ENCODE data around the gene CDK13.

- TF ChIP-seq, protein P1, sequence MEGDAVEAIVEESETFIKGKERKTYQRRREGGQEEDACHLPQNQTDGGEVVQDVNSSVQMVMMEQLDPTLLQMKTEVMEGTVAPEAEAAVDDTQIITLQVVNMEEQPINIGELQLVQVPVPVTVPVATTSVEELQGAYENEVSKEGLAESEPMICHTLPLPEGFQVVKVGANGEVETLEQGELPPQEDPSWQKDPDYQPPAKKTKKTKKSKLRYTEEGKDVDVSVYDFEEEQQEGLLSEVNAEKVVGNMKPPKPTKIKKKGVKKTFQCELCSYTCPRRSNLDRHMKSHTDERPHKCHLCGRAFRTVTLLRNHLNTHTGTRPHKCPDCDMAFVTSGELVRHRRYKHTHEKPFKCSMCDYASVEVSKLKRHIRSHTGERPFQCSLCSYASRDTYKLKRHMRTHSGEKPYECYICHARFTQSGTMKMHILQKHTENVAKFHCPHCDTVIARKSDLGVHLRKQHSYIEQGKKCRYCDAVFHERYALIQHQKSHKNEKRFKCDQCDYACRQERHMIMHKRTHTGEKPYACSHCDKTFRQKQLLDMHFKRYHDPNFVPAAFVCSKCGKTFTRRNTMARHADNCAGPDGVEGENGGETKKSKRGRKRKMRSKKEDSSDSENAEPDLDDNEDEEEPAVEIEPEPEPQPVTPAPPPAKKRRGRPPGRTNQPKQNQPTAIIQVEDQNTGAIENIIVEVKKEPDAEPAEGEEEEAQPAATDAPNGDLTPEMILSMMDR (IDR thresholded peaks at IDR 0.05; ENCODE audit: insufficient read depth, low read length), result no peak
- no peak for TF ChIP-seq POLR2AphosphoS5 (IDR thresholded peaks at IDR 0.05; ENCODE audit: low read depth)
- TF ChIP-seq SPI1 (IDR thresholded peaks at IDR 0.05; ENCODE audit: borderline replicate concordance, low read depth), result no peak
- no peak for TF ChIP-seq REST (IDR thresholded peaks at IDR 0.05; ENCODE audit: insufficient replicate concordance, low read depth)
- TF ChIP-seq GABPA (IDR thresholded peaks at IDR 0.05; ENCODE audit: low read depth), result no peak
Measured at GRCh38 chr7:40137563-40137962, 187.5 kb downstream of the CDK13 start.

Data from HL-60 (cell line).